GM12878 (cell line): ENCODE data around the gene PRR5. TPM values are rescaled to one million over a fixed set of nuclear protein-coding genes. Genes with fewer than 3 reads are reported as not detected.

ENCODE experiments used
- ASH2L ChIP-seq: fragments of 300-600, 200-600 bp; sonication (generic); IDR thresholded peaks from 2 replicates; pipeline ENCODE4 v1.6.1; 2017; ENCODE audit warnings: low read depth, mild to moderate bottlenecking, borderline replicate concordance
- CBX3 ChIP-seq: fragments of 200-600 bp; sonication (generic); IDR thresholded peaks from 2 replicates; pipeline ENCODE4 v1.6.1; 2016; ENCODE audit warnings: low read depth, borderline replicate concordance
- CEBPZ ChIP-seq: fragments of 150-350 bp; IDR thresholded peaks from 2 replicates; pipeline ENCODE4 v1.6.1; 2016; ENCODE audit warnings: low read depth, low read length
- CHD1 ChIP-seq: IDR thresholded peaks from 2 replicates; pipeline ENCODE4 v1.6.1; 2012; ENCODE audit warnings: low read depth, low read length, improper control_type of control experiment
- CHD4 ChIP-seq: fragments of 200-600 bp; sonication (generic); IDR thresholded peaks from 2 replicates; pipeline ENCODE4 v1.6.1; 2016; ENCODE audit warnings: mild to moderate bottlenecking
- CREB1 ChIP-seq: IDR thresholded peaks from 2 replicates; pipeline ENCODE4 v1.6.1; 2012; ENCODE audit warnings: low read depth, mild to moderate bottlenecking, inconsistent platforms
- E2F4 ChIP-seq: IDR thresholded peaks from 2 replicates; pipeline ENCODE4 v1.6.1; 2012; ENCODE audit warnings: low read depth, low read length, improper control_type of control experiment
- FOXK2 ChIP-seq: fragments of 450-650 bp; IDR thresholded peaks from 2 replicates; pipeline ENCODE4 v1.6.1; 2017; ENCODE audit warnings: mild to moderate bottlenecking, moderate library complexity
- HDAC2 ChIP-seq: fragments of 200-600 bp; sonication (generic); IDR thresholded peaks from 2 replicates; pipeline ENCODE4 v1.6.1; 2017
- HSF1 ChIP-seq: fragments of 150-350 bp; IDR thresholded peaks from 2 replicates; pipeline ENCODE4 v1.6.1; 2014; ENCODE audit warnings: mild to moderate bottlenecking, low read depth, low read length
- MTA2 ChIP-seq: fragments of 450-650 bp; IDR thresholded peaks from 2 replicates; pipeline ENCODE4 v1.6.1; 2016; ENCODE audit warnings: low read depth, mild to moderate bottlenecking, moderate library complexity
- NFIC ChIP-seq: IDR thresholded peaks from 2 replicates; pipeline ENCODE4 v1.6.1; 2012; ENCODE audit warnings: low read depth, mild to moderate bottlenecking, inconsistent platforms, low read length, moderate library complexity
- NRF1 ChIP-seq: conservative IDR thresholded peaks from 2 replicates; pipeline ENCODE4 v1.6.1; 2011; ENCODE audit warnings: mild to moderate bottlenecking, low read depth, low read length, improper control_type of control experiment
- PAX8 ChIP-seq: fragments of 450-650 bp; IDR thresholded peaks from 2 replicates; pipeline ENCODE4 v1.6.1; 2017; ENCODE audit warnings: mild to moderate bottlenecking, moderate library complexity
- PML ChIP-seq: IDR thresholded peaks from 2 replicates; pipeline ENCODE4 v1.6.1; 2012; ENCODE audit warnings: low read length, inconsistent platforms
- RCOR1 ChIP-seq: conservative IDR thresholded peaks from 2 replicates; pipeline ENCODE4 v1.6.1; 2012; ENCODE audit warnings: low read depth, low read length, improper control_type of control experiment
- SMC3 ChIP-seq: IDR thresholded peaks from 2 replicates; pipeline ENCODE4 v1.6.1; 2011; ENCODE audit warnings: low read length, improper control_type of control experiment, borderline replicate concordance
- SREBF2 ChIP-seq: IDR thresholded peaks from 2 replicates; pipeline ENCODE4 v1.6.1; 2012; ENCODE audit warnings: mild to moderate bottlenecking, low read length
- TAF1 ChIP-seq: IDR thresholded peaks from 2 replicates; pipeline ENCODE4 v1.6.1; 2011; ENCODE audit warnings: mild to moderate bottlenecking, low read depth, low read length, borderline replicate concordance
- YBX1 ChIP-seq: fragments of 450-650 bp; IDR thresholded peaks from 2 replicates; pipeline ENCODE4 v1.6.1; 2016; ENCODE audit warnings: antibody characterized with exemption
- ZNF687 ChIP-seq: fragments of 450-650 bp; IDR thresholded peaks from 2 replicates; pipeline ENCODE4 v1.6.1; 2017; ENCODE audit warnings: mild to moderate bottlenecking, moderate library complexity
- polyA plus RNA-seq, 11 experiments: library from polyadenylated mRNA; depleted of rRNA in 4 of 11; unstranded in 6 of 11; stranded (reverse) in 5 of 11; fragments of >200 nt; fragmentation: Nextera tagmentation in 4 of 11; fragmentation: Illumina TruSeq in 1 of 11; extraction: Ambion mirVana in 4 of 11; extraction: Trizol in 1 of 11; gene quantifications; 1 replicate in 1 of 11; 2 replicates in 10 of 11; pipeline versions ENCODE4 v1.2.1 to v1.2.3, GENCODE V29; 2011 to 2016; ENCODE audit warnings: inconsistent platforms in 2 of 11, missing spikeins in 2 of 11, low read depth in 1 of 11
- total RNA-seq, 4 experiments: library from RNA; depleted of rRNA in 3 of 4; stranded (reverse); fragments of >200 nt in 3 of 4; fragmentation: Illumina TruSeq in 1 of 4; extraction: Trizol in 1 of 4; gene quantifications; 2 replicates each; pipeline versions ENCODE4 v1.2.1 to v1.2.3, GENCODE V29; 2013 to 2021

The PRR5 gene
- total and polyA plus RNA-seq, 10 of the 15 experiments (the other 5 are each of a cell fraction or from before 2014, with no cell fraction given) = 0.03 to 9.4 (median 1.5) TPM

GRCh38 chr22:44684506-44685383, 17.3 kb upstream of the PRR5 start (continued):
- TF ChIP-seq FOXK2 = no peak
- no peak for TF ChIP-seq NRF1
- no peak for TF ChIP-seq ASH2L
- no peak; the same call in 1 of the 2 replicates for TF ChIP-seq ZNF687
- no peak for TF ChIP-seq NFIC
- TF ChIP-seq CBX3 = no peak
- no peak for TF ChIP-seq RCOR1
- TF ChIP-seq SMC3 = peak; percentile 65
- TF ChIP-seq E2F4 = 0 out of 2 replicates have a peak, but pooled peaks have one; percentile 10
- no peak for TF ChIP-seq HDAC2
- TF ChIP-seq HSF1 = no peak
- TF ChIP-seq CHD4 = no peak
- peak; percentile 58 for TF ChIP-seq CREB1
- TF ChIP-seq CEBPZ = no peak
- no peak for TF ChIP-seq MTA2
- no peak for TF ChIP-seq CHD1
- TF ChIP-seq PML = no peak
- no peak for TF ChIP-seq PAX8
- no peak for TF ChIP-seq SREBF2
- no peak for TF ChIP-seq TAF1
- no peak for TF ChIP-seq YBX1
